Measurements from ENCODE around the gene MYOG.

GRCh38 chr1:203082571-203083462 is 3.0 kb downstream of the MYOG start:
- TF ChIP-seq CTCF (IDR thresholded peaks at IDR 0.05) (no peak), POLR2A (IDR thresholded peaks at IDR 0.05) (no peak)

Measured in adrenal gland (tissue), 5 donors.